Measurements from ENCODE around the gene FBXW8. TPM values are rescaled to one million over a fixed set of nuclear protein-coding genes. Genes with fewer than 3 reads are reported as not detected.

Gene FBXW8
- total RNA-seq, 2 donors from 2014 or later: 7.9 to 9.0 TPM

GRCh38 chr12:116920939-116921338, 10.2 kb downstream of the FBXW8 start:
- no peaks in the 10 kb centered on the region for H3K36me3 ChIP-seq
- TF ChIP-seq CTCF (IDR thresholded peaks at IDR 0.05): no peak
- peaks cover 0 to 23% of the 10 kb centered on the region in 2 donors for H3K4me1 ChIP-seq
- H3K4me3 ChIP-seq: no peak overlapping the region
- no peak for DNase-seq (ENCODE audit: low spot score)
- no peak overlapping the region for H3K27ac ChIP-seq
- H3K9me3 ChIP-seq: no peaks in the 10 kb centered on the region
- no peaks in the 10 kb centered on the region for H3K27me3 ChIP-seq

- no peak for DNase-seq (ENCODE audit: low spot score)
- H3K27me3 ChIP-seq: no peaks in the 10 kb centered on the region
- peaks cover 0 to 18% of the 10 kb centered on the region in 2 donors for H3K4me1 ChIP-seq
- H3K27ac ChIP-seq: no peak overlapping the region
- H3K9me3 ChIP-seq: no peaks in the 10 kb centered on the region
- no peak overlapping the region for H3K4me3 ChIP-seq
- no peaks in the 10 kb centered on the region for H3K36me3 ChIP-seq
- TF ChIP-seq CTCF (IDR thresholded peaks at IDR 0.05): no peak
Observed at GRCh38 chr12:116922194-116922897, 11.6 kb downstream of the FBXW8 start.

DNA sequence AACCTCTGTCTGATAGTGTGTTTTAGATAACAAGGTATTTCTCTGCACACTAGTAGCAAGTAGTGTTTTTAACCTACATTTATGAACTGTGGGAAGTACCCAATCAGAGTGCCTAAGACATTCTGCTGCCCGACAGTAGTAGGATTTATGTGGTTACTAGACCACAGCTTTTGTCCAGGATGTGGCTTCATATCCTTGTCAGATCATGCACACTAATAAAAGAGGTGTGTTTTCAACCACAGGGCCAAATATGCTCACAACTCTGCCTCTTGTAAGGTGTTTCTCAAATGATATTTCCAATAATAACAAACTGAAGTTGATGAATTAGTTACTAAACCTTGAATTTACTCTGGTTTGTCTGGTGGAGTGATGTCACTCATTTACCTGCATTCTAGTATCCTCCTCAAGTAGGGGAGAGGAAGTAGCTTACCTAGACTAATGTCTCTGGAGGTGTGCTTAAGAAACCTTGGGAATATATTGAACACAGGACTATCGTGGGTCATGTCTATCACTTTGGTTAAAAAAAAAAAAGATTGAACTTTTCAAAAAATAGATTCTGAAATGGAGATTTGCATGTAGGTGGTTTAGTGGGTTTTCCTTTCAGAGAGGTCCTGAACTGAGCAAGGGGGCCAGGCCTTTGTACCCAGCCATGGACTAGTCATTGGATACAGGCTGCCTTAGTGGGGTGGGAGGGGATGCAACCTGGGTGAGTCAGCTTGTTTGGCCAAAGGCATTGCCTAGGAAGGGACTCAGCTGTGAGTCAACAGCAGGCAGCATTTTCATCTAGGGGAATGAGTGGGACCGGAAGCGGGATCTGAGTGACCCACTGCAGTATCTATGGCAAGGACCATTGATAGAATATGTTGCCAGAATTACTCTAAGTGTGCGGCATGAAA, 14.1 kb downstream of the FBXW8 start:
- no peaks in the 10 kb centered on the region for H3K9me3 ChIP-seq
- no peaks in the 10 kb centered on the region for H3K27me3 ChIP-seq
- H3K27ac ChIP-seq: no peak overlapping the region
- peaks cover 11% of the 10 kb centered on the region for H3K36me3 ChIP-seq
- TF ChIP-seq CTCF (IDR thresholded peaks at IDR 0.05): no peak
- H3K4me3 ChIP-seq: no peak overlapping the region
- peaks cover 0 to 22% of the 10 kb centered on the region in 2 donors for H3K4me1 ChIP-seq
- DNase-seq (ENCODE audit: low spot score): no peak

GRCh38 chr12:116926283-116927243, 15.8 kb downstream of the FBXW8 start:
- H3K9me3 ChIP-seq: no peaks in the 10 kb centered on the region
- H3K4me3 ChIP-seq: no peak overlapping the region
- H3K4me1 ChIP-seq: peaks cover 0 to 22% of the 10 kb centered on the region in 2 donors
- no peak for TF ChIP-seq CTCF (IDR thresholded peaks at IDR 0.05)
- H3K27me3 ChIP-seq: no peaks in the 10 kb centered on the region
- no peak for DNase-seq (ENCODE audit: low spot score)
- H3K27ac ChIP-seq: peak overlapping the region; percentile 15 to 19
- peaks cover 14% of the 10 kb centered on the region for H3K36me3 ChIP-seq

DNA sequence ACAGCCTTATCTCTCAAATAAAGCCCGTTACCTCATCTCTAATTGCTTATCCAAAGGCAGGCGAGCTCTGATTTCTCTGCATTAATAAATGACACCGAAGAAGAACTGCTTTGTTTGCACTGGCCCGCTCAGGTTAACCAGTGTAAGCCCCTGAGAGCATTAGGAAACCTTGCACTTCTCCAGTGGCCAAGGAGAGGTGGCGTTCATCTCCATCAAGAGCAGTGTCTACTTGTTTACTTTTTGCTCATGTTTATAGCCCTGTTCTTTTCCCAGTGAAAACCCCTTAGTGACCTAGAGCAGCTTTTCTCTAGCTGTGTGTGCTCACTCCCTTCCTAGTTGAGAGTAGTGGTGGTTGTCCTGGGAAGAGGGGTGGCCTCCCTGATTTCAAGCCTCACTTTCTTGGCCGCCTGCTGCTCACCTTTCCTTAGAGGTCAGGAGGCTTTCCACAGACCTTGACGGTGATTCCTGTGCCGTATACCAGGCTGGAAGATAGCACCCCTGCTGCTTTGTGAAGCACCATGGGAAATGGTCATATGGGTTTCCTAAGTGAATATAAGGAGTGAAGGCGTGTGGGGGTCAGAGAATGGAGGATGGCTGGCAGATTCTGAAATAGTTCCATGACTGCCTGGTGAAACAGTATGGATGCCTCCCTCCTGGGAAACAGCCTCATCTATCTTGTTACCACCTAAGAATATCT, 16.6 kb downstream of the FBXW8 start:
- no peak for DNase-seq (ENCODE audit: low spot score)
- peaks cover 14% of the 10 kb centered on the region for H3K36me3 ChIP-seq
- no peak for TF ChIP-seq CTCF (IDR thresholded peaks at IDR 0.05)
- H3K27ac ChIP-seq: peak overlapping the region in 1 of 2 donors; percentile 15
- peaks cover 0 to 22% of the 10 kb centered on the region in 2 donors for H3K4me1 ChIP-seq
- no peaks in the 10 kb centered on the region for H3K27me3 ChIP-seq
- H3K4me3 ChIP-seq: no peak overlapping the region
- H3K9me3 ChIP-seq: no peaks in the 10 kb centered on the region

All from right atrium auricular region (tissue), 2 donors.